Panc1 (cell line): ENCODE results near the gene BBX. TPM values are rescaled to one million over a fixed set of nuclear protein-coding genes. Genes with fewer than 3 reads are reported as not detected.

ENCODE experiments used
- ATAC-seq: fragments of 200-7000 bp; cut with Tn5 transposase; 2 replicates; pipeline ENCODE4 v1.9.1; 2020; ENCODE audit warnings: mild to moderate bottlenecking, moderate library complexity
- BruUV-seq: library from RNA; stranded (reverse); fragments of 400-500 nt; replicated peaks from 2 replicates; lab custom pipeline; 2021; lab: Mats Ljungman, UMichigan
- CTCF ChIA-PET: fragments of 300-600 bp; sonication (Branson Sonifier 250); formaldehyde crosslinking; loops from one replicate; lab custom pipeline; 2022; ENCODE audit warnings: antibody characterized with exemption; lab: Charles Lee
- POLR2A ChIA-PET: fragments of 300-600 bp; sonication (Branson Sonifier 250); formaldehyde crosslinking; loops from one replicate; lab custom pipeline; 2022; ENCODE audit warnings: antibody characterized with exemption; lab: Charles Lee
- DNase-seq: peaks from one replicate; pipeline ENCODE4 v3.0.0-alpha.2; 2010; ENCODE audit warnings: low read depth, low spot score
- H3K27ac ChIP-seq: 2 replicates; pipeline ENCODE4 v1.5.1; 2011; ENCODE audit warnings: mild to moderate bottlenecking, low read length, inconsistent platforms
- H3K27me3 ChIP-seq: fragments of 200-500 bp; sonication (Bioruptor generic); 2 replicates; pipeline ENCODE4 v1.6.0; 2014; ENCODE audit warnings: low read length, inconsistent platforms; ENCODE audit not compliant: control insufficient read depth, insufficient read depth
- H3K36me3 ChIP-seq: fragments of 200-500 bp; sonication (Bioruptor generic); 2 replicates; pipeline ENCODE4 v1.5.1; 2014; ENCODE audit warnings: inconsistent platforms, mild to moderate bottlenecking, low read length, moderate library complexity; ENCODE audit not compliant: control insufficient read depth, insufficient read depth
- H3K4me1 ChIP-seq: 2 replicates; pipeline ENCODE4 v1.5.1; 2011; ENCODE audit warnings: inconsistent platforms, mild to moderate bottlenecking, low read length, moderate library complexity; ENCODE audit not compliant: control insufficient read depth, insufficient read depth
- H3K4me3 ChIP-seq, 2 experiments: 2 replicates each; pipeline ENCODE4 v1.5.1; 2011 to 2012; ENCODE audit warnings: low read depth in 2 of 2, low read length in 2 of 2, mild to moderate bottlenecking in 2 of 2, inconsistent platforms in 1 of 2, moderate library complexity in 1 of 2
- H3K9me3 ChIP-seq: fragments of 200-500 bp; sonication (Bioruptor generic); 2 replicates; pipeline ENCODE4 v1.5.1; 2014; ENCODE audit warnings: low read depth, mild to moderate bottlenecking, inconsistent platforms, low read length, moderate library complexity; ENCODE audit not compliant: control insufficient read depth, insufficient read depth
- POLR2AphosphoS5 ChIP-seq: IDR thresholded peaks from 2 replicates; pipeline ENCODE4 v1.6.1; 2012; ENCODE audit warnings: mild to moderate bottlenecking, low read depth, low read length, moderate library complexity
- SIN3A ChIP-seq: IDR thresholded peaks from 2 replicates; pipeline ENCODE4 v1.6.1; 2012; ENCODE audit warnings: low read depth, mild to moderate bottlenecking, low read length, moderate library complexity, borderline replicate concordance; ENCODE audit not compliant: insufficient read depth
- TCF7L2 ChIP-seq: IDR thresholded peaks from 2 replicates; pipeline ENCODE4 v1.6.1; 2011; ENCODE audit warnings: mild to moderate bottlenecking, low read depth, low read length, inconsistent platforms
- in situ Hi-C: cut with HindIII; loops from 2 replicates; pipeline ENCODE4 v1.10.0; 2016; ENCODE audit warnings: low sequenced_read_pairs, low pct_unique_long_range_greater_than_20kb
- intact Hi-C: fragments of 100-400 bp; cut with micrococcal nuclease; formaldehyde crosslinking; loops from one replicate; pipeline ENCODE4 v1.10.0; 2022; ENCODE audit not compliant: unreplicated experiment
- total RNA-seq: library from RNA; stranded (reverse); gene quantifications from one replicate; pipeline ENCODE4 v1.2.1, GENCODE V29; 2021; ENCODE audit not compliant: unreplicated experiment
- TF ChIP-seq, protein P1 (sequence below): fragments of 450-650 bp; IDR thresholded peaks from 2 replicates; pipeline ENCODE4 v1.5.1; 2017; ENCODE audit warnings: mild to moderate bottlenecking
- TF ChIP-seq, protein P2 (sequence below), 2 experiments: IDR thresholded peaks; 2 replicates each; pipeline ENCODE4 v1.6.1; 2011 to 2012; ENCODE audit warnings: low read depth in 2 of 2, control low read depth in 1 of 2, low read length in 1 of 2, mild to moderate bottlenecking in 1 of 2, moderate library complexity in 1 of 2; ENCODE audit not compliant: insufficient read depth in 1 of 2

BBX gene
- total RNA-seq, 1 experiment from 2014 or later: 28.5 TPM

DNA sequence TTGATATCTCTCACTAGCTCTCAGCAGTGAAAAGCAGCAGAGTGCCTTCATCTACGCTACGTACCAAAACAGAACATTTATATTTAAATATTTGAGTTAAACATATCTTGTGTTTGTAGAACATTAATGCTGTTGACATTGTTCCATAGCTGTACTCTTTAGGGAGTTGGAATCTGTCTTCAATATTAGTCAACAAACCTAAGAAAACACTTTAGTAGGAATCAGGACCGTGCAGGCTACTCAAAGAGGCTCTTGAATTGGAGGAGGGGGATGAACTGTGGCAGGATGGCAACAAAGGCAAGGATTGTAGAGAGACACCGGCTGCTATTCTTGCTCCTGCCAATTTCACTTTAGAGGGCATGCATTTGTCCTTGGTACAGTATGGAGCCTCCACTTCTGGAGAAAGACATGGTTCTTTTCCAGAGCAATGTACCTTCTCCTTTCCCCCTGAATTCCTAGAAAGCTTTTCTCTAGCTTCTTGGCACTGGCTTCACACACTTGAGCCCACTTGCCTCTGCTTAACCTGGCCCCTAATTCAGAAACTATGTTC lies 302.1 kb downstream of the BBX start:
- ATAC-seq: no peak
- CTCF ChIA-PET: no interaction called here
- Histone ChIP-seq H3K27ac (no peak overlapping the region), H3K4me3 (no peak overlapping the region), H3K36me3 (no peaks in the 10 kb centered on the region), H3K4me1 (no peaks in the 10 kb centered on the region), H3K9me3 (no peaks in the 10 kb centered on the region), H3K27me3 (no peaks in the 10 kb centered on the region)
- no peak for TF ChIP-seq SIN3A
- no peak for TF ChIP-seq POLR2AphosphoS5
- TF ChIP-seq, protein P1, sequence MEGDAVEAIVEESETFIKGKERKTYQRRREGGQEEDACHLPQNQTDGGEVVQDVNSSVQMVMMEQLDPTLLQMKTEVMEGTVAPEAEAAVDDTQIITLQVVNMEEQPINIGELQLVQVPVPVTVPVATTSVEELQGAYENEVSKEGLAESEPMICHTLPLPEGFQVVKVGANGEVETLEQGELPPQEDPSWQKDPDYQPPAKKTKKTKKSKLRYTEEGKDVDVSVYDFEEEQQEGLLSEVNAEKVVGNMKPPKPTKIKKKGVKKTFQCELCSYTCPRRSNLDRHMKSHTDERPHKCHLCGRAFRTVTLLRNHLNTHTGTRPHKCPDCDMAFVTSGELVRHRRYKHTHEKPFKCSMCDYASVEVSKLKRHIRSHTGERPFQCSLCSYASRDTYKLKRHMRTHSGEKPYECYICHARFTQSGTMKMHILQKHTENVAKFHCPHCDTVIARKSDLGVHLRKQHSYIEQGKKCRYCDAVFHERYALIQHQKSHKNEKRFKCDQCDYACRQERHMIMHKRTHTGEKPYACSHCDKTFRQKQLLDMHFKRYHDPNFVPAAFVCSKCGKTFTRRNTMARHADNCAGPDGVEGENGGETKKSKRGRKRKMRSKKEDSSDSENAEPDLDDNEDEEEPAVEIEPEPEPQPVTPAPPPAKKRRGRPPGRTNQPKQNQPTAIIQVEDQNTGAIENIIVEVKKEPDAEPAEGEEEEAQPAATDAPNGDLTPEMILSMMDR: no peak
- TF ChIP-seq, protein P2, sequence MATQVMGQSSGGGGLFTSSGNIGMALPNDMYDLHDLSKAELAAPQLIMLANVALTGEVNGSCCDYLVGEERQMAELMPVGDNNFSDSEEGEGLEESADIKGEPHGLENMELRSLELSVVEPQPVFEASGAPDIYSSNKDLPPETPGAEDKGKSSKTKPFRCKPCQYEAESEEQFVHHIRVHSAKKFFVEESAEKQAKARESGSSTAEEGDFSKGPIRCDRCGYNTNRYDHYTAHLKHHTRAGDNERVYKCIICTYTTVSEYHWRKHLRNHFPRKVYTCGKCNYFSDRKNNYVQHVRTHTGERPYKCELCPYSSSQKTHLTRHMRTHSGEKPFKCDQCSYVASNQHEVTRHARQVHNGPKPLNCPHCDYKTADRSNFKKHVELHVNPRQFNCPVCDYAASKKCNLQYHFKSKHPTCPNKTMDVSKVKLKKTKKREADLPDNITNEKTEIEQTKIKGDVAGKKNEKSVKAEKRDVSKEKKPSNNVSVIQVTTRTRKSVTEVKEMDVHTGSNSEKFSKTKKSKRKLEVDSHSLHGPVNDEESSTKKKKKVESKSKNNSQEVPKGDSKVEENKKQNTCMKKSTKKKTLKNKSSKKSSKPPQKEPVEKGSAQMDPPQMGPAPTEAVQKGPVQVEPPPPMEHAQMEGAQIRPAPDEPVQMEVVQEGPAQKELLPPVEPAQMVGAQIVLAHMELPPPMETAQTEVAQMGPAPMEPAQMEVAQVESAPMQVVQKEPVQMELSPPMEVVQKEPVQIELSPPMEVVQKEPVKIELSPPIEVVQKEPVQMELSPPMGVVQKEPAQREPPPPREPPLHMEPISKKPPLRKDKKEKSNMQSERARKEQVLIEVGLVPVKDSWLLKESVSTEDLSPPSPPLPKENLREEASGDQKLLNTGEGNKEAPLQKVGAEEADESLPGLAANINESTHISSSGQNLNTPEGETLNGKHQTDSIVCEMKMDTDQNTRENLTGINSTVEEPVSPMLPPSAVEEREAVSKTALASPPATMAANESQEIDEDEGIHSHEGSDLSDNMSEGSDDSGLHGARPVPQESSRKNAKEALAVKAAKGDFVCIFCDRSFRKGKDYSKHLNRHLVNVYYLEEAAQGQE (IDR thresholded peaks at IDR 0.05; ENCODE audit: insufficient read depth in 1 of 2, low read depth in 2 of 2, low read length in 1 of 2): no peak
- no peak for TF ChIP-seq TCF7L2
- intact Hi-C loops: no loop called here
- BruUV-seq: no TSS peak
- DNase-seq: no peak
- POLR2A ChIA-PET: no interaction called here
- in situ Hi-C loops: no loop called here

DNA sequence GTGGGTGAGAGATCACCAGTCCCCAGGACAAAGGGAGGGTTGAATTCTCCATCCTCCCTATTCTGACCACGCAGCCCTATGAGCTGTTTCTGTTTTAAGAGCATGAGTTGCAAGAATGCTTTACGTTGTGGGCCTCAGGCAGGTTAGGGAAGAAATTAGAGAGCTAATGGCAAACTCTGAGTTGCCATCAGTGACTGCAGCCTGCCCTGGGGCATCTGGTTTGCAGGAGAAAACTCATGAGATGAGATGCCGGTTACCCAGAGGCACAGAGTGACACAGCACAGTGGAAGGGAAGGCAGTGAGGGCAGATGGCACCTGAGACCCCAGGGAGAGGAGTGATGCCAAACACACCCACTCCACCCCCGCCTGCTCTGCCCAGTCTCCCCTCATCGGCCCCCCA lies 302.8 kb downstream of the BBX start:
- ChIA-PET CTCF (no interaction called here), POLR2A (no interaction called here)
- TF ChIP-seq TCF7L2 (no peak), SIN3A (no peak), POLR2AphosphoS5 (no peak)
- TF ChIP-seq, protein P1: no peak
- TF ChIP-seq, protein P2 (IDR thresholded peaks at IDR 0.05; ENCODE audit: insufficient read depth in 1 of 2, low read depth in 2 of 2, low read length in 1 of 2): no peak
- H3K4me3 ChIP-seq: no peak overlapping the region
- ATAC-seq (no peak), DNase-seq (no peak)
- intact Hi-C loops: no loop called here
- no peaks in the 10 kb centered on the region for H3K4me1 ChIP-seq
- in situ Hi-C loops: no loop called here
- H3K27ac ChIP-seq: no peak overlapping the region
- no peaks in the 10 kb centered on the region for H3K9me3 ChIP-seq
- no TSS peak for BruUV-seq
- H3K27me3 ChIP-seq: no peaks in the 10 kb centered on the region
- no peaks in the 10 kb centered on the region for H3K36me3 ChIP-seq
